Left lobe of liver (tissue), 2 donors: ENCODE data around the gene TNFRSF6B. TPM values are rescaled to one million over a fixed set of nuclear protein-coding genes. Genes with fewer than 3 reads are reported as not detected.

Experiments
- ATAC-seq: fragments of 200-7000 bp; cut with Tn5 transposase; one replicate; pipeline ENCODE4 v1.9.1; 2020; ENCODE audit warnings: mild to moderate bottlenecking, moderate library complexity
- DNase-seq: peaks from one replicate; pipeline ENCODE4 v3.0.0-alpha.2; 2020; ENCODE audit warnings: low spot score
- total RNA-seq: library from RNA; stranded (reverse); gene quantifications from one replicate; pipeline ENCODE4 v1.2.1, GENCODE V29; 2021
- donor health status: DM: no; HTN: no; CAD: no; lungs with moderate emphysema.
- donor health status: DM: no; HTN: yes; CAD: no.

TNFRSF6B gene
- total RNA-seq, 1 donor from 2014 or later: 0.40 TPM

GRCh38 chr20:63734111-63734945 lies 37.9 kb downstream of the TNFRSF6B start:
- DNase-seq (peak; percentile 97), ATAC-seq (peak; percentile 36)

DNA sequence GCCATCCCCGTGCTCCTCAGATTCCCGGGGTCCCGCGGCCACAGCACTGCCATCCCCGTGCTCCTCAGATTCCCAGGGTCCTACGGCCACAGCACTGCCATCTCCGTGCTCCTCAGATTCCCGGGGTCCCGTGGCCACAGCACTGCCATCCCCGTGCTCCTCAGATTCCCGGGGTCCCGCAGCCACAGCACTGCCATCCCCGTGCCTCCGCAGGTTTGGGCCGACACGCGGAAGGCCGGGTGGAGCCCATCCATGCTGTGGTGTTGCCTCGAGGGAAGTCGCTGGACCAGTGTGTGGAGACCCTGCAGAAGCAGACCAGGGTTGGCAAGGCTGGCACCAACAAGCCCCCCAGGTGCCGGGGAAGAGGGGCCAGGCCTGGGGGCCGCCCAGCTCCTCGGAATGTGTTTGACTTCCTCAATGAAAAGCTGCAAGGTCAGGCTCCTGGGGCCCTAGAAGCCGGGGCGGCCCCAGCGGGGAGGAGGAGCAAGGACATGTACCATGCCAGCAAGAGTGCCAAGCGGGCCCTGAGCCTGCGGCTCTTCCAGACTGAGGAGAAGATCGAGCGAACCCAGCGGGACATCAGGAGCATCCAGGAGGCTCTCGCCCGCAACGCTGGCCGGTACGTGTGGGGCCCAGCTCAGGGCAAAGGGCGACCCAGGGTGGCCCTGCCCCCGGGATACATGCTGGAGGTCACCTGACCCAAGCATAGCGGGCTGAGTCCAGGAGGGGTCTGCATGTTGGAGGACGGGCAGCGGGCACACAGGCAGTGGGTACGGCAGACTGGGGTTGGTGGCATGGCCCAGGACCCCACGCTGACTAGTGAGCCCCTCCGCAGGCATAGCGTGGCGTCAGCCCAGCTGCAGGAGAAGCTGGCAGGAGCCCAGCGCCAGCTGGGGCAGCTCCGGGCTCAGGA lies 38.8 kb downstream of the TNFRSF6B start:
- DNase-seq (peak; percentile 84), ATAC-seq (peak; percentile 25)

- ATAC-seq: peak; percentile 16
- peak; percentile 90 for DNase-seq
Observed at GRCh38 chr20:63735859-63736718, 39.6 kb downstream of the TNFRSF6B start, which contains the start of gene LIME1. Gene LIME1 (plus strand): TSS chr20:63736664. CDS start chr20:63737550, 886 bp downstream.

- peak; percentile 0 for ATAC-seq
- DNase-seq: peak; percentile 67
Observed at GRCh38 chr20:63736893-63737694, 40.6 kb downstream of the TNFRSF6B start.

DNA sequence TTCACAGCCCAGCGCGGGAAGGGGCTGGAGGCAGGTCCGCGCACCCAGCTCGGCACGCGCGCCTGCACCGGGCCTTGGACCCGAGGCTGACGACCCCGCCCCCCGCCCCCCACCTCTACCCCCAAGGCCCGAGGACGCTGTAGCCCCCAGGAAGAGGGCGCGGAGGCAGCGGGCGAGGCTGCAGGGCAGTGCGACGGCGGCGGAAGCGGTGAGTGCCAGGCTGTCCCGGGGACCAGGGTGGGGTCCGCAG lies 41.2 kb downstream of the TNFRSF6B start:
- no peak for ATAC-seq
- no peak for DNase-seq

DNA sequence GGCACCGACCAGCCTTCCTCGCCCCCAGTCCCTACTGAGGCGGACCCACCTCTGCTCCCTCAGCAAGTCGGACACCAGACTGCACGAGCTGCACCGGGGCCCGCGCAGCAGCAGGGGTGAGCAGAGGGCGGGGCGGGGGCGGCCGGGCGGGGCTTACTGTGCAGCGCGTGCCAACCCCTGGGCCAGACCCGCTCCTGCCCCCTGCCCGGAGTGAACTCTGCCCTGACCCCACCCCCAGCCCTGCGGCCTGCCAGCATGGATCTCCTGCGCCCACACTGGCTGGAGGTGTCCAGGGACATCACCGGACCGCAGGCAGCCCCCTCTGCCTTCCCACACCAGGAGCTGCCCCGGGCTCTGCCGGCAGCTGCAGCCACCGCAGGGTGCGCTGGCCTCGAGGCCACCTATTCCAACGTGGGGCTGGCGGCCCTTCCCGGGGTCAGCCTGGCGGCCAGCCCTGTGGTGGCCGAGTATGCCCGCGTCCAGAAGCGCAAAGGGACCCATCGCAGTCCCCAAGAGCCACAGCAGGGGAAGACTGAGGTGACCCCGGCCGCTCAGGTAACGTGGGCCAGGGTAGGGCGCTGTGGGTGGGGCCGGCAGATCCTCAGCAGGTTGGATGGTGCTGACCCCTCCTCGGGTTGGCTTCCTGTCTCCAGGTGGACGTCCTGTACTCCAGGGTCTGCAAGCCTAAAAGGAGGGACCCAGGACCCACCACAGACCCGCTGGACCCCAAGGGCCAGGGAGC lies 41.7 kb downstream of the TNFRSF6B start:
- DNase-seq (peak; percentile 96), ATAC-seq (peak; percentile 26)

GRCh38 chr20:63738687-63739129 lies 42.3 kb downstream of the TNFRSF6B start:
- ATAC-seq (peak; percentile 3), DNase-seq (peak; percentile 78)

DNA sequence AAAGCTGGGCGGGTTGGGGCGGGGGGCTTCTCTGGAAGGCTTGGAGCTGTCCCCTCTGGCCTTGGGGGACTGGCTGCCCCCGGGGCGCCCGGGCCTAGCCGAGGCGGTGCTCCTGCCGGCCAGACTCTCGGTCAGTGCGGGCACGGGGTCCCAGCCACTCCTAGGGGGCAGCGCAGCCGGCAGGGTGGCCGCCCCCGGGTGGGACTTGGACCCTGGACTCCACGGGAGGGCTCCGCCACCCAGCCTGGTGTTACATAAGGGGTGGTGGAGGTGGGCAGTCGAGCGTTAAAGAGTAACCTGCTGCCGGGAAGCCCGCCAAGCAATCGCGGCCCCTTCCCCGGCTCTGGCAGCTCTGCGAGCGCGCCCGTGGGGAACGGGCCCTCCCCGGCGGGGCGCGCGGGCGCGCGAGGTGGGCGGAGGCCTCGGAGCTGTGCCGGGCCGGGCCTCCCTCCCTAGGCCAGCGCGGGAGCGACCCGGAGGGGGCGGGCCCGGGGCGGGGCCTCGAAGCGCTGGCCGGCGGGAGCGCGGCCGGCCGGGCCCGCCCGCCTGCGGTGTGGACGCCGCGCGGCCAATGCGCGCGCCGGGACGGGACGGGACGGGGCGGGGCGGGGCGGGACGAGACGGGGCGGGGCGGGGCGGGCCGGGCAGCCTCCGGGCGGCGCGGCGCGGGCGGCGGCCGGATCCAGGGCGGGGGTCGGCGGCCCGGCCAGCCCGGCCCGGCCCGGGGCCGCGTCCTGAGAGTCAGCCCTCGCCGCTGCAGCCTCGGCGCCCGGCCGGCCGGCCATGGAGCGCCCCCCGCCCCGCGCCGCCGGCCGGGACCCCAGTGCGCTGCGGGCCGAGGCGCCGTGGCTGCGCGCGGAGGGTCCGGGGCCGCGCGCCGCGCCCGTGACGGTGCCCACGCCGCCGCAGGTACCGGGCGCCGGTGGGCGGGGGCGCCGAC lies 42.9 kb downstream of the TNFRSF6B start, which contains the start of gene SLC2A4RG:
Gene SLC2A4RG, plus strand, starts transcription at position 647 of the 940 bp plus-strand sequence. Its CDS starts 137 bp downstream, at position 784.
- ATAC-seq (peak; percentile 34), DNase-seq (peak; percentile 97)

GRCh38 chr20:63740070-63740626 lies 43.7 kb downstream of the TNFRSF6B start:
- ATAC-seq: peak; percentile 5

GRCh38 chr20:63740627-63741353 lies 44.3 kb downstream of the TNFRSF6B start:
- ATAC-seq: peak; percentile 48
- peak; percentile 98 for DNase-seq

More at GRCh38 chr20:63740070-63740626, 43.7 kb downstream of the TNFRSF6B start:
- DNase-seq: peak; percentile 79

DNA sequence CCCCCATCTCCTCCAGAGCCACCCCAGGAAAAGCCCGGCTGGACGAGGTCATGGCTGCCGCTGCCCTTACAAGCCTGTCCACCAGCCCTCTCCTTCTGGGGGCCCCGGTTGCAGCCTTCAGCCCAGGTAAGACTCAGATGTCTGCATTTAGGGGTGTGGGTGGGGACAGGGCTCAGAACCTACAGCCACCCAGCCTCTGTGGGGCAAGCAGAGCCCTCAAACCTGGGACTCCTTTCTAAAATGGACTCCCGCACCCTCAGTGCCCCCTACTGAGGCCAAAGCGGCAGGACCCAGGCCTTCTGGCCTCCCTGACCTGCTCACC lies 44.9 kb downstream of the TNFRSF6B start:
- DNase-seq: no peak
- ATAC-seq: no peak

GRCh38 chr20:63741676-63742380 lies 45.4 kb downstream of the TNFRSF6B start:
- DNase-seq (peak; percentile 53), ATAC-seq (no peak)

GRCh38 chr20:63742381-63743024 lies 46.1 kb downstream of the TNFRSF6B start:
- ATAC-seq (no peak), DNase-seq (no peak)

DNA sequence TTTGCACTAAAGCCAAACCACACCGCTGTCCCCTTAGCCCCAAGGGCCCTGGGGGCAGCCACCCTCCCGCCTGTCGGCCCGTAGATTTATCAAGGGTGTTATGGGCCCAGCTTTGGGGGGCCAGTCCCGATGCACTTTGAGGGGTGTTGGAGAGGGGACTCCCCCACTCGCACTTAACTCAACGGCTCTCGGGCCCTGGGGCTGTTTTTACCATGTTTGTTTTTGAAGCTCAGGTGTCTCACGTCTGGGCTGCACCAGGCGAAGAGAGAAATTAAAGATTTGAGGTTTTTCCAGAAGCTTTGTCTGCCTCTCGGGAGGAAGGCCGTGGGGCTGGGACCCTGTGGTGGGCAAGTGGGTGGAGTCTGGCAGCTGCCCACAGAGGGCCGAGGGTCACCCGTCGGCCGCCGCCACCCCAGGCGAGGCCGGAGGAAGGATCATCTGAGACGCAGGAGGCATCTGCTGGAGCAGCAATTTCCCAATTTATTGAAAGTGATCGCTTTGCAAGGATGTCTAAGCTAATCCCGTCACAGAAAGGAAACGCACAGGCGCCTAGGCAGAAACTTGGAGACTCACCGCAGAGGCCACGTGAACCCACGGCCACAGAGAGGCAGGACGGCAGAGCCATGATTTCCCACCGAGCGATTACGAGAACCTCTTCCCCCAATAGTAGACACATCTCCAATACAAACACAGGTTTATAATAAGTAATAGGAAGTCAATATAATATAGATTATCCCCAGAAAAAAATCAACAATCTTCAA lies 46.9 kb downstream of the TNFRSF6B start:
- no peak for ATAC-seq
- DNase-seq: no peak

- ATAC-seq: no peak
Observed at GRCh38 chr20:63744158-63744557, 47.7 kb downstream of the TNFRSF6B start.

More at GRCh38 chr20:63744158-63744557, 47.7 kb downstream of the TNFRSF6B start:
- no peak for DNase-seq
